GM18526 (cell line): Measurements from ENCODE around the gene NXPH4.

ENCODE experiments used
- POLR2A ChIP-seq: IDR thresholded peaks from 3 replicates; pipeline ENCODE4 v1.6.1; 2011; ENCODE audit not compliant: insufficient read length; ENCODE audit errors: extremely low read depth

NXPH4 gene

DNA sequence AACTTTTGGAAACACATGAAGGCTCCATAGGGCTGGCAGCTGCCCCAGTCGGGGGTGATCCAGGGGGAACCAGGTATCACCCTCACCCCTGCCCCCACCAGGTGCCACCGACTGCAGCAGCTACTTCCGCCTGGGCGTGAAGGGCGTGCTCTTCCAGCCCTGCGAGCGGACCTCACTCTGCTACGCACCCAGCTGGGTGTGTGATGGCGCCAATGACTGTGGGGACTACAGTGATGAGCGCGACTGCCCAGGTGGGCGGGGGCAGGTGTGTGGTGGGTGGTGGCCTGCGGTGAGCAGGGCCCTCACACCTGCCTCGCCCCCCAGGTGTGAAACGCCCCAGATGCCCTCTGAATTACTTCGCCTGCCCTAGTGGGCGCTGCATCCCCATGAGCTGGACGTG lies 22.3 kb upstream of the NXPH4 start:
- TF ChIP-seq POLR2A: no peak

DNA sequence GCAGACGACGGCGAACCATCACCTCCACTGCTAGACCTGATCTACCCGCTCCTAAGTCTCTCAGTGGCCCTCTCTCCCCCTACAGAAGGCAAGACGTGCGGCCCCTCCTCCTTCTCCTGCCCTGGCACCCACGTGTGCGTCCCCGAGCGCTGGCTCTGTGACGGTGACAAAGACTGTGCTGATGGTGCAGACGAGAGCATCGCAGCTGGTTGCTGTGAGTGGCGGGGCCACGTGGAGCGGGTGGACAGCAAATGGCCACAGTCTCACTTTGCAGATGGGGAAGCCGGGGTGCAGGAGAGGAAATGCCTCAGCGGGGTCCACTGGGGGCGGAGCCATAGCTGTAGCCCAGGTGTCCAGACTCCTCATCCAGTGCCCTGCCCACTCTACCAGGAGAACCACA lies 21.4 kb upstream of the NXPH4 start:
- no peak for TF ChIP-seq POLR2A

DNA sequence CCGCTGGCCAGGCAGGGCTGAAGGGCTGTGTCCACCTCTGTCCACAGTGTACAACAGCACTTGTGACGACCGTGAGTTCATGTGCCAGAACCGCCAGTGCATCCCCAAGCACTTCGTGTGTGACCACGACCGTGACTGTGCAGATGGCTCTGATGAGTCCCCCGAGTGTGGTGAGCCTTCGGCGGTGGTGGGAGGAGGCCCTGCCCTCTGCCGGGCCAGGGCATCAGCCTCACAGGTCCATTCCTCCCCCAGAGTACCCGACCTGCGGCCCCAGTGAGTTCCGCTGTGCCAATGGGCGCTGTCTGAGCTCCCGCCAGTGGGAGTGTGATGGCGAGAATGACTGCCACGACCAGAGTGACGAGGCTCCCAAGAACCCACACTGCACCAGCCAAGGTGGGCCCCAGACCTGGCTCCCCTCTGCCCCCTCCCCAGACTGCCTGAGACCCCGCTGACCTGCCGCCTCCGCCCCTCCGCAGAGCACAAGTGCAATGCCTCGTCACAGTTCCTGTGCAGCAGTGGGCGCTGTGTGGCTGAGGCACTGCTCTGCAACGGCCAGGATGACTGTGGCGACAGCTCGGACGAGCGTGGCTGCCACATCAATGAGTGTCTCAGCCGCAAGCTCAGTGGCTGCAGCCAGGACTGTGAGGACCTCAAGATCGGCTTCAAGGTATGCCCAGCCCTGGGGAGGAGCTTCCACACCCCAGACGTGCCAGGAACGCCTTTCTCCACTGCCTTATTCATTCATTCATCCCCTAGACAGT lies 20.8 kb upstream of the NXPH4 start:
- no peak for TF ChIP-seq POLR2A

DNA sequence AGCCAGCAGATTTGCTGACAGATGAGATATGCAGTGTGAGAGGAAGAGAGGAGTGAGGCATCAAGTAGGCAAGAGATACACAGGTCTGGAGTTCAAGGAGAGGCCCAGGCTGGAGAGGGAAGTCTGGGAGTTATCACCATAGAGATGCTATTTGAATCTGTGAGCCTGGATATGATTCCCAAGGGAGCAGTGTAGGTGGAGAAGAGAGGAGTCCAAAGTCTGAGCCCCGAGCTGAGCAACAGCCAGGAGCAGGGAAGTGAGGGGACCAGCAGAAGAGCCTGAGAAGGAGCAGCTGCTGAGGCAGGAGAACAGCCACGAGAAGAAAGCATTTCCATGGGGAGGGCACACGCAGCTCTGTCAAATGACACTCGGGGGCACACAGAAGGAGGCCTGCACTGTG lies 20.2 kb upstream of the NXPH4 start:
- no peak for TF ChIP-seq POLR2A

GRCh38 chr12:57196956-57197355 lies 19.6 kb upstream of the NXPH4 start:
- TF ChIP-seq POLR2A: no peak

- TF ChIP-seq POLR2A: no peak
These were observed 18.3 kb upstream of the NXPH4 start for GRCh38 chr12:57198329-57198728.

- no peak for TF ChIP-seq POLR2A
These were observed 17.4 kb upstream of the NXPH4 start for GRCh38 chr12:57199191-57199590.

GRCh38 chr12:57200497-57200896 lies 16.1 kb upstream of the NXPH4 start:
- TF ChIP-seq POLR2A: no peak

DNA sequence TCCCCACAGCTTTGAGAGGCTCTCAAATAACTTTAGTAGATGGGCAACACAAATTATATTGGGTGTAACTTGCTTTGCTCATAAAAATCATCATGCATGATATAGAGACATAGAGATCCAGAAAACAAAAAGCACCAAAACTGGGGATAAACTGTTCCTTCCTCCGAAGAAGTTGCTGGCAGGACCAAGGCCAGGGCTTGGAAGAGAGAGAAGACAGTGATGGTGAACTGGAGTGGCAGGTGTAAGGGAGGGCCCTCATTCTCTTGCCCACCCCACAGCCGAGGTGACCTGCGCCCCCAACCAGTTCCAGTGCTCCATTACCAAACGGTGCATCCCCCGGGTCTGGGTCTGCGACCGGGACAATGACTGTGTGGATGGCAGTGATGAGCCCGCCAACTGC lies 15.4 kb upstream of the NXPH4 start:
- no peak for TF ChIP-seq POLR2A

DNA sequence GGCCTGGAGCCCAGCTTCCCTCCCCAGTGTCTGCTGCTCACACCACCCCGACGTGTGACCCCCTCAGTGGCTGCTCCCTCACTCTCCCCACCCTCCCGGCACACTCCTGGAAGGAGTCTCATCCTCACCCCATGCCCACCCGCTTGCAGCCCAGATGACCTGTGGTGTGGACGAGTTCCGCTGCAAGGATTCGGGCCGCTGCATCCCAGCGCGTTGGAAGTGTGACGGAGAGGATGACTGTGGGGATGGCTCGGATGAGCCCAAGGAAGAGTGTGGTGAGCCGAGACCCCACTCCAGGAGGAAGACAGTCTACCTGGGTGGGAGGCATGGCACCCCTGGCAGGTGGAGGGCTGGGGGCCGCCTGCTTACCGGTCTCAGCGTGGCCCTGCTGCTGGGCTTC lies 15.0 kb upstream of the NXPH4 start:
- no peak for TF ChIP-seq POLR2A

DNA sequence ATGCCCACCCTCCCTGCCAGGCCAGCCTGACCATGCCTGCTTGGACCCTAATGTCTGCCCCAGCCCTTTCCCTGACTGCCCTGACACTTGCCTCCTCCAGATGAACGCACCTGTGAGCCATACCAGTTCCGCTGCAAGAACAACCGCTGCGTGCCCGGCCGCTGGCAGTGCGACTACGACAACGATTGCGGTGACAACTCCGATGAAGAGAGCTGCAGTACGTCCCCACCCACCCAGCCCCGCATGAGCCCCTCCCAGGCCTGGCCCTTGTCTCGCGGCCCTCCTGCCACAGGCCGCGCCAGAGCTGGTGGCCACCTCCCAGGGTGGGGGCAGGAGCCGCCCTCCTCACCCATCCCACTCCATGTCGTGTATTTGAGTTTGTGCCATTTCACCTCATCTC lies 14.3 kb upstream of the NXPH4 start:
- no peak for TF ChIP-seq POLR2A

GRCh38 chr12:57203201-57203600 lies 13.4 kb upstream of the NXPH4 start:
- no peak for TF ChIP-seq POLR2A

DNA sequence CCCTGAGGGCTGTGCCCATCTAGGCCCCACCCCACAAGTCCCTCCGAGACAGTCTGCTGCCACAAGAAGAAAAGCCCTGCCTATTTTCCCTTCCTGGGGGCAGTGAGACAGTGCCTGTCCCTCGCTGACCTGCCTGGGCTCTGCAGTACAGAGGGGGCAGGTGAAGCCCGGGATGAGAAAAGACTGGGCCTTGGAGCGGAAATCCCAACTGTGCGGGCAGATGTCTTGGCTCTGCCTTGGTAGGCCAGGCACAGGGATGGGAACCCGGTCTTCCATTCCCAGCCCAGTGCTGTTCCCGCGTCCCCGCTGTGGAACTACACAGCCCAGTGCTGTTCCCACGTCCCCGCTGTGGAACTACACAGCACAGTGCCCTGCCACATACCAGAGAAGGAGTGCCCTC lies 12.8 kb upstream of the NXPH4 start:
- TF ChIP-seq POLR2A: no peak

DNA sequence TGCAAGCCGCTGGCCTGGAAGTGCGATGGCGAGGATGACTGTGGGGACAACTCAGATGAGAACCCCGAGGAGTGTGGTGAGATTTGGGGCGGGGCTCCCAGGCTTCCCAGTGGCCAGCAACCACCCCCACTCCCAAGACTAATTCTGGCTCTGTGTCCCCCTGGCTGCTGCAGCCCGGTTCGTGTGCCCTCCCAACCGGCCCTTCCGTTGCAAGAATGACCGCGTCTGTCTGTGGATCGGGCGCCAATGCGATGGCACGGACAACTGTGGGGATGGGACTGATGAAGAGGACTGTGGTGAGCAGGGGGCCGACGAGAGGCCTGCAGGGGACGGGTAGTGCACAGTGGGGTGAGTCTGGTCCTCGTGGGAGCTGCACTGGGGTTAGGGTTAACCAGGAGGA lies 12.1 kb upstream of the NXPH4 start:
- no peak for TF ChIP-seq POLR2A

DNA sequence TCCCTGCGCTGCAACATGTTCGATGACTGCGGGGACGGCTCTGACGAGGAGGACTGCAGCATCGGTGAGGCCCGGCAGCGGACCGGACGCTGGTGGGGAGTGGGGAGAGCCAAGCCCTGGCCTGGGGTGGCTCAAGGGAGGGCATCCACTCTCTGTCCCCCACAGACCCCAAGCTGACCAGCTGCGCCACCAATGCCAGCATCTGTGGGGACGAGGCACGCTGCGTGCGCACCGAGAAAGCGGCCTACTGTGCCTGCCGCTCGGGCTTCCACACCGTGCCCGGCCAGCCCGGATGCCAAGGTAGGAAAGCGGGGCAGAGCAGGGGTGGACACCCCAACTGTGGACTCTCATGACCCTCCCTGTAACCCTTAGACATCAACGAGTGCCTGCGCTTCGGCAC lies 11.4 kb upstream of the NXPH4 start:
- no peak for TF ChIP-seq POLR2A

- no peak for TF ChIP-seq POLR2A
These were observed 10.7 kb upstream of the NXPH4 start for GRCh38 chr12:57205931-57206330.
